GM18520 (cell line): ENCODE measurements around the gene TPM2.

Experiments
- ATAC-seq: cut with Tn5 transposase; IDR thresholded peaks from one replicate; pipeline ENCODE4 v1.9.1; 2021; ENCODE audit not compliant: unreplicated experiment

TPM2 gene

GRCh38 chr9:35689542-35690293, at the start of gene TPM2:
Gene TPM2 (minus strand): TSS chr9:35689925. CDS start chr9:35689817, 108 bp downstream.
- no peak for ATAC-seq

GRCh38 chr9:35738924-35739323, 49.2 kb upstream of the TPM2 start:
- no peak for ATAC-seq

GRCh38 chr9:35738186-35738585, 48.5 kb upstream of the TPM2 start:
- no peak for ATAC-seq

- ATAC-seq, result no peak
Measured at GRCh38 chr9:35737143-35737542, 47.4 kb upstream of the TPM2 start.

- ATAC-seq, result no peak
Measured at GRCh38 chr9:35736201-35736633, 46.5 kb upstream of the TPM2 start.

- no peak for ATAC-seq
Measured at GRCh38 chr9:35734096-35734495, 44.4 kb upstream of the TPM2 start.

GRCh38 chr9:35732800-35733541, 43.2 kb upstream of the TPM2 start:
- no peak for ATAC-seq

- peak; percentile 69 for ATAC-seq
Measured at GRCh38 chr9:35732185-35732799, 42.6 kb upstream of the TPM2 start, which contains the start of the genes CREB3 and TLN1. Gene CREB3 (plus strand): TSS chr9:35732666. CDS start chr9:35732773, 107 bp downstream. Gene TLN1 (minus strand): TSS chr9:35732195. CDS start chr9:35725694, 6,501 bp downstream.

GRCh38 chr9:35731415-35732184, 41.9 kb upstream of the TPM2 start:
- ATAC-seq, result no peak

- ATAC-seq, result no peak
Measured at GRCh38 chr9:35730486-35730854, 40.7 kb upstream of the TPM2 start.

GRCh38 chr9:35729700-35730485, 40.2 kb upstream of the TPM2 start:
- ATAC-seq, result no peak

- no peak for ATAC-seq
Measured at GRCh38 chr9:35729101-35729500, 39.4 kb upstream of the TPM2 start.

GRCh38 chr9:35728041-35728971, 38.6 kb upstream of the TPM2 start:
- ATAC-seq, result no peak

- no peak for ATAC-seq
Measured at GRCh38 chr9:35727676-35728040, 37.9 kb upstream of the TPM2 start.

GRCh38 chr9:35726931-35727330, 37.2 kb upstream of the TPM2 start:
- no peak for ATAC-seq

GRCh38 chr9:35725362-35725761, 35.6 kb upstream of the TPM2 start:
- no peak for ATAC-seq

GRCh38 chr9:35723908-35724307, 34.2 kb upstream of the TPM2 start:
- ATAC-seq, result no peak

- no peak for ATAC-seq
Measured at GRCh38 chr9:35723426-35723825, 33.7 kb upstream of the TPM2 start.

- no peak for ATAC-seq
Measured at GRCh38 chr9:35719546-35719945, 29.8 kb upstream of the TPM2 start.
